Astrocyte of the hippocampus (primary cell): Measurements from ENCODE around the gene MICAL3.
"Not testable (repeated sequence)": the region's sequence is repeated elsewhere in the genome, so short reads cannot be mapped to it uniquely, and the experiment has no call there.

Experiments
- DNase-seq: peaks from one replicate; pipeline ENCODE4 v3.0.0; 2011; ENCODE audit warnings: low read depth, low spot score

The MICAL3 gene

GRCh38 chr22:17939011-17939410 is 85.3 kb downstream of the MICAL3 start:
- no peak for DNase-seq

- peak; percentile 61 for DNase-seq
Measured at GRCh38 chr22:17938484-17938924, 85.9 kb downstream of the MICAL3 start.

- not testable (repeated sequence) for DNase-seq
Measured at GRCh38 chr22:17932457-17932856, 91.9 kb downstream of the MICAL3 start.

- DNase-seq = peak; percentile 52
Measured at GRCh38 chr22:17931400-17931825, 92.9 kb downstream of the MICAL3 start.

- no peak for DNase-seq
Measured at GRCh38 chr22:17930455-17931313, 93.7 kb downstream of the MICAL3 start.

- no peak for DNase-seq
Measured at GRCh38 chr22:17929909-17930308, 94.5 kb downstream of the MICAL3 start.

GRCh38 chr22:17928391-17928790 is 96.0 kb downstream of the MICAL3 start:
- no peak for DNase-seq

GRCh38 chr22:17927062-17927461 is 97.3 kb downstream of the MICAL3 start:
- DNase-seq = no peak

GRCh38 chr22:17926516-17926915 is 97.8 kb downstream of the MICAL3 start:
- no peak for DNase-seq

- no peak for DNase-seq
Measured at GRCh38 chr22:17925431-17925841, 98.9 kb downstream of the MICAL3 start.

GRCh38 chr22:17924735-17925364 is 99.5 kb downstream of the MICAL3 start:
- DNase-seq = no peak

GRCh38 chr22:17924076-17924475 is 100.3 kb downstream of the MICAL3 start:
- DNase-seq = no peak

GRCh38 chr22:17922925-17923903 is 101.1 kb downstream of the MICAL3 start:
- peak; percentile 93 for DNase-seq

- DNase-seq = peak; percentile 74
Measured at GRCh38 chr22:17921871-17922821, 102.2 kb downstream of the MICAL3 start.

- no peak for DNase-seq
Measured at GRCh38 chr22:17920992-17921650, 103.2 kb downstream of the MICAL3 start.

GRCh38 chr22:17920145-17920605 is 104.2 kb downstream of the MICAL3 start:
- DNase-seq = peak; percentile 43

- DNase-seq = no peak
Measured at GRCh38 chr22:17919276-17920144, 104.9 kb downstream of the MICAL3 start.

- DNase-seq = peak; percentile 67
Measured at GRCh38 chr22:17918840-17919239, 105.5 kb downstream of the MICAL3 start.

GRCh38 chr22:17917490-17917983 is 106.8 kb downstream of the MICAL3 start:
- no peak for DNase-seq
